ENCODE measurements around the gene TMEM202. TPM values are rescaled to one million over a fixed set of nuclear protein-coding genes. Genes with fewer than 3 reads are reported as not detected.
A peak's percentile ranks its signal among the peaks of the same experiment; 100 is the strongest.

The TMEM202 gene
- total RNA-seq, 1 experiment from 2014 or later: not detected

- H3K27me3 ChIP-seq (ENCODE audit: insufficient read depth, low read depth): no peaks in the 10 kb centered on the region
- no peak for DNase-seq
- no peak overlapping the region for H2AFZ ChIP-seq
- H3K4me2 ChIP-seq: no peak overlapping the region
- peaks cover 13% of the 10 kb centered on the region for H3K4me1 ChIP-seq (replicated peaks; ENCODE audit: insufficient read depth)
- H3K9me2 ChIP-seq (ENCODE audit: insufficient read depth): no peaks in the 10 kb centered on the region
- POLR2A ChIA-PET (ENCODE audit: unreplicated experiment): no interaction called here
- no peak overlapping the region for H3K27ac ChIP-seq
- no TSS peak for BruUV-seq (replicated peaks)
- H4K20me1 ChIP-seq (ENCODE audit: insufficient read depth): peaks cover 6% of the 10 kb centered on the region
- CTCF ChIA-PET: no interaction called here
- H3K9me3 ChIP-seq (ENCODE audit: insufficient read depth, low read depth): no peaks in the 10 kb centered on the region
- no peak for TF ChIP-seq EZH2 (IDR thresholded peaks at IDR 0.05; ENCODE audit: low read depth)
- TF ChIP-seq CTCF (conservative IDR thresholded peaks at IDR 0.05): no peak
- peaks cover 9% of the 10 kb centered on the region for H3F3A ChIP-seq (ENCODE audit: insufficient read depth, low read depth)
- H3K36me3 ChIP-seq (ENCODE audit: low read depth): 0 out of 2 replicates have a peak, but pooled peaks cover 4% of the 10 kb centered on the region
- intact Hi-C loops (cut with micrococcal nuclease; ENCODE audit: unreplicated experiment): no loop called here
- 0 out of 2 replicates have a peak, but pooled peaks cover 4% of the 10 kb centered on the region for H3K79me2 ChIP-seq (ENCODE audit: low read depth)
- no peak overlapping the region for H3K4me3 ChIP-seq
Observed at GRCh38 chr15:72358121-72358520, 40.0 kb upstream of the TMEM202 start.

GRCh38 chr15:72358650-72359171, 39.4 kb upstream of the TMEM202 start:
- CTCF ChIA-PET: no interaction called here
- Histone ChIP-seq H3F3A (ENCODE audit: insufficient read depth, low read depth) (peaks cover 3% of the 10 kb centered on the region), H2AFZ (no peak overlapping the region), H3K9me3 (ENCODE audit: insufficient read depth, low read depth) (no peaks in the 10 kb centered on the region), H3K9me2 (ENCODE audit: insufficient read depth) (no peaks in the 10 kb centered on the region), H4K20me1 (ENCODE audit: insufficient read depth) (0 out of 2 replicates have a peak, but pooled peaks cover 2% of the 10 kb centered on the region), H3K4me3 (no peak overlapping the region), H3K4me2 (no peak overlapping the region), H3K27ac (no peak overlapping the region), H3K36me3 (ENCODE audit: low read depth) (0 out of 2 replicates have a peak, but pooled peaks cover 4% of the 10 kb centered on the region), H3K27me3 (ENCODE audit: insufficient read depth, low read depth) (no peaks in the 10 kb centered on the region), H3K4me1 (replicated peaks; ENCODE audit: insufficient read depth) (peaks cover 7% of the 10 kb centered on the region), H3K79me2 (ENCODE audit: low read depth) (0 out of 2 replicates have a peak, but pooled peaks cover 4% of the 10 kb centered on the region)
- intact Hi-C loops (cut with micrococcal nuclease; ENCODE audit: unreplicated experiment): no loop called here
- TF ChIP-seq EZH2 (IDR thresholded peaks at IDR 0.05; ENCODE audit: low read depth) (no peak), CTCF (conservative IDR thresholded peaks at IDR 0.05) (no peak)
- BruUV-seq (replicated peaks): no TSS peak
- POLR2A ChIA-PET (ENCODE audit: unreplicated experiment): interaction anchor here (0.5 to 0.6 kb wide), 2 partner anchors 11 to 182 kb away, joined by 3 to 20 read pairs; no protein-coding TSS in a partner anchor
- DNase-seq: peak; percentile 43 to 71

- Histone ChIP-seq H3K27me3 (ENCODE audit: insufficient read depth, low read depth) (no peaks in the 10 kb centered on the region), H4K20me1 (ENCODE audit: insufficient read depth) (0 out of 2 replicates have a peak, but pooled peaks cover 6% of the 10 kb centered on the region), H3K79me2 (ENCODE audit: low read depth) (0 out of 2 replicates have a peak, but pooled peaks cover 4% of the 10 kb centered on the region), H3K27ac (no peak overlapping the region), H3K4me3 (no peak overlapping the region), H3K4me2 (no peak overlapping the region), H3K9me2 (ENCODE audit: insufficient read depth) (no peaks in the 10 kb centered on the region), H3K9me3 (ENCODE audit: insufficient read depth, low read depth) (no peaks in the 10 kb centered on the region), H3F3A (ENCODE audit: insufficient read depth, low read depth) (no peaks in the 10 kb centered on the region), H3K36me3 (ENCODE audit: low read depth) (no peaks in the 10 kb centered on the region), H3K4me1 (replicated peaks; ENCODE audit: insufficient read depth) (0 out of 2 replicates have a peak, but pooled peaks cover 4% of the 10 kb centered on the region), H2AFZ (no peak overlapping the region)
- ChIA-PET POLR2A (ENCODE audit: unreplicated experiment) (no interaction called here), CTCF (no interaction called here)
- BruUV-seq (replicated peaks): no TSS peak
- no peak for DNase-seq
- intact Hi-C loops (cut with micrococcal nuclease; ENCODE audit: unreplicated experiment): no loop called here
- TF ChIP-seq CTCF (conservative IDR thresholded peaks at IDR 0.05) (no peak), EZH2 (IDR thresholded peaks at IDR 0.05; ENCODE audit: low read depth) (no peak)
Observed at GRCh38 chr15:72361176-72361575, 36.9 kb upstream of the TMEM202 start.
